ENCODE results near the gene ZNF500.

GRCh38 chr16:4814542-4815173, 47.7 kb upstream of the ZNF500 start:
- TF ChIP-seq POLR2A (IDR thresholded peaks at IDR 0.05): no peak
- TF ChIP-seq, protein P1, sequence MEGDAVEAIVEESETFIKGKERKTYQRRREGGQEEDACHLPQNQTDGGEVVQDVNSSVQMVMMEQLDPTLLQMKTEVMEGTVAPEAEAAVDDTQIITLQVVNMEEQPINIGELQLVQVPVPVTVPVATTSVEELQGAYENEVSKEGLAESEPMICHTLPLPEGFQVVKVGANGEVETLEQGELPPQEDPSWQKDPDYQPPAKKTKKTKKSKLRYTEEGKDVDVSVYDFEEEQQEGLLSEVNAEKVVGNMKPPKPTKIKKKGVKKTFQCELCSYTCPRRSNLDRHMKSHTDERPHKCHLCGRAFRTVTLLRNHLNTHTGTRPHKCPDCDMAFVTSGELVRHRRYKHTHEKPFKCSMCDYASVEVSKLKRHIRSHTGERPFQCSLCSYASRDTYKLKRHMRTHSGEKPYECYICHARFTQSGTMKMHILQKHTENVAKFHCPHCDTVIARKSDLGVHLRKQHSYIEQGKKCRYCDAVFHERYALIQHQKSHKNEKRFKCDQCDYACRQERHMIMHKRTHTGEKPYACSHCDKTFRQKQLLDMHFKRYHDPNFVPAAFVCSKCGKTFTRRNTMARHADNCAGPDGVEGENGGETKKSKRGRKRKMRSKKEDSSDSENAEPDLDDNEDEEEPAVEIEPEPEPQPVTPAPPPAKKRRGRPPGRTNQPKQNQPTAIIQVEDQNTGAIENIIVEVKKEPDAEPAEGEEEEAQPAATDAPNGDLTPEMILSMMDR (IDR thresholded peaks at IDR 0.05): no peak
- TF ChIP-seq POLR2AphosphoS5 (IDR thresholded peaks at IDR 0.05): no peak

All from prostate gland (tissue), 2 donors.